Stimulated activated CD4-positive, alpha-beta T cell treated with anti-CD3 and anti-CD28 coated beads, Interleukin-4, amount 100 ng/mL, for 48 hours (primary cell): ENCODE data around the gene COG7.
"Not testable (repeated sequence)": the region's sequence is repeated elsewhere in the genome, so short reads cannot be mapped to it uniquely, and the experiment has no call there.

ENCODE experiments used
- DNase-seq, 2 donors: peaks; one replicate each; pipeline ENCODE4 v3.0.0-alpha.2; 2020; ENCODE audit warnings: low read depth in 2 of 2

COG7 gene

DNA sequence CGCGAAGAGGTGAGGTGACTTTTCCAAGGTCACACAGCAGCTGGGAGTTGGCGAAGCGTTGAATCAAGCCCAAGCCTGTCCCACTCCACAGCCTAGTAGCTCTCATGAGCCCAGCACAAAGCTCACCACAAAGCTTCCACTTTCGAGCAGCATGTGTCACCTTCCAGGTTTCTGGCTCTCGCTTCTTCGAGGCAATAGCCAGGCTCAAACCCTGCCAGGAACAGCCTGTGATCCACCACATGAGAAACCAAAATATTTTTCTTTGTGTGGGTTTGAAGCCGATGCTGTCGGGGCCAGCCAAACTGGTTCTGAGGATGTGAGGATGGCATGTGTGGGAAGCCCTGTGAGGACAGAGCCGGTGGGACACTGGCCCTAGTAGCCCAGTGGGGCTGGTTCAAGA lies 68.1 kb downstream of the COG7 start:
- DNase-seq: no peak

DNA sequence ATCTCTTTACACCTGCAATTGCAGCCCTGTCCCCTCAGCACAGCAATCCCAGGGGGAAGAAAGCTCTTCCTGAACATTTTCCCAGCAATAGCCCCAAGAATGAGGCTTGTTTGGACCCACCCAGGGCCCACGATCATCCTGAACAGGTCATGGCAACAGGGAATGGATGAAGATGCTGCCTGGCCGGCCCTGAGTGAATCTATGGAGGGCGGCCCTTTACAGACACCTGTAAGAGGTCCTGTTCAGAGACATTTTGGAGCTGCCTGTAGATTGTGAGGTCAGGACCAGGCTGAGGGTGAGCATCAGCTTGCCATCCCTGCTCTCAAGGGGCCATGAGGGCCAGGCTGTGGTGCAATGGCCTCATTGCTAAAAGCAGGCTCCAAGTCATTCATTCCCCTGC lies 69.1 kb downstream of the COG7 start:
- no peak for DNase-seq

DNA sequence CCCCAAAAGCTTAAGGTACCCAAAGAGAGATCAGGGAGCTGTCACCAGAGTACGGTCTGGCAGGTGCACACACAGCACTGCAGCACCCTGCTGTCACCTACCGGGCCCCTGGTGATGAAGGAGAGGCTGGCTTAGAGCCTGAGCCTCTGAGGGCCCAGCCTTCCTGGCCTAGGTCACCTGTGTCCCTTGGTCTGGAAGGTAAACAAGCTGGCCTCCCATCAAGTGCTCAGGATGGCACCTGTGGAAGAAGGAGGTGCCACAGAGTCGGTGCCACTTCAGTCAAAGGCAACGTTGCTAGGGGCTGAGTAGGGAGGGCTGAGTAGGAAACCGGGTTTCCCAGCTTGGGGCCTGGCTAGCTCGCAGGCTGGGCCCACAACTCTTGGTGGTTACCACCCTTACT lies 70.7 kb downstream of the COG7 start:
- no peak for DNase-seq

DNA sequence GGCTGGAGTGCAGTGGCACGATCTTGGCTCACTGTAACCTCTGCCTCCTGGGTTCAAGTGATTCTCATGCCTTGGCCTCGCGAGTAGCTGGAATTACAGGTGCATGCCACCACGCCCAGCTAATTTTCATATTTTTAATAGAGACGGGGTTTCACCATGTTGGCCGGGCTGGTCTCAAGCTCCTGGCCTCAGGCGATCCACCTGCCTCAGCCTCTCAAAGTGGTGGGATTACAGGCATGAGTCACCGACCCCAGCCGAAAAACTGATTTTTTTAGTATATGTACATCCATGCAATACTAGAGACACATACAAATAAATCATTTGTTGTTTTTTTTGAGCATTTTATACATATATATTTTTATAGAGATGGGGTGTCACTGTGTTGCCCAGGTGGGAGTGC lies 71.3 kb downstream of the COG7 start:
- DNase-seq: not testable (repeated sequence)

DNA sequence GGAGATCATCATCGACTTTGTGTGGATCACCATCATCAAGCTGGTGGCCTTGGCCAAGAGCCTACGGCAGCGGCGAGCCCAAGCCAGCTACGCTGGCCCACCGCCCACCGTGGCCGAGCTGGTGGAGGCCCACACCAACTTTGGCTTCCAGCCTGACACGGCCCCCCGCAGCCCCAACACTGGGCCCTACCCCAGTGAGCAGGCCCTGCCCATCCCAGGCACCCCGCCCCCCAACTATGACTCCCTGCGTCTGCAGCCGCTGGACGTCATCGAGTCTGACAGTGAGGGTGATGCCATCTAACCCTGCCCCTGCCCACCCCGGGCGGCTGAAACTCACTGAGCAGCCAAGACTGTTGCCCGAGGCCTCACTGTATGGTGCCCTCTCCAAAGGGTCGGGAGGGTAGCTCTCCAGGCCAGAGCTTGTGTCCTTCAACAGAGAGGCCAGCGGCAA lies 72.5 kb downstream of the COG7 start:
- DNase-seq: no peak

DNA sequence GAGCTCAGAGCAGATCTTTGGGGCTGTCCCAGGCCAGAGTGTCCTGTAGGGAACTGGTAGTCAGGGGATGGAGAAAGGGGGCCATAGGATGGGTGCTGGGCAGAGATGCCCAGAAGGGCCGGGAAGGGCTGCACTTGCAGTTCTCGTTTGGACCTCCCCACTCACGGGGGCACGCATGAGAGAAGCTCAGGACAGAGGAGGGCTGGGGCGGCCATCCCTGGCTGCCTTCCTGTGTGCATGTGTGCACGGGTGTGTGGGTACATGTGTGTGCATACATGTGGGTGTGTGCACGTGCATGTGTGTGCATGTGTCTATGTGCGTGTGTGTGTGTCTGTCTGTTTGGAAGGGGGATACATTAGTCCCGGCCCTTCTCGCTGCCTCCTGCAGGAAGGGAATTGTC lies 73.3 kb downstream of the COG7 start:
- DNase-seq: no peak

- no peak for DNase-seq
Observed at GRCh38 chr16:23378921-23379320, 74.1 kb downstream of the COG7 start.

DNA sequence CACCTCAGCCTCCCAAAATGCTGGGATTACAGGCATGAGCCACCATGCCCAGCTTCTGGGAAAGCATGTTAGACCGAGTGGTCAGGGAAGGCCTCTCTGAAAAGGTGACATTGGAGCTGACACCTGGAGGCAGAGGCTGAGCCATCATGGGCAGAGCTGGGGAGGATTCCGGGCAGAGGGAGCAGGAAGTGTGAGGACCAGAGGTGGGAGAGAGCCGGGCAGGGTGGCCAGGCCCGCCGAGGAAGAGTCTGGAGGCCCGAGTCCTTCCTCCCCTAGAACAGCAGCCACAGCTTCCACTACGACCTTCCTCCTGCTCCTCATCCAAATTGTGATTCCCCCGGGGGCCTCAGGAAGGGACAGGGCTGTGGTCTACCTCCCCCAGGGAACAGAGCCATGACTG lies 74.7 kb downstream of the COG7 start:
- no peak for DNase-seq

GRCh38 chr16:23377071-23377931 lies 75.7 kb downstream of the COG7 start:
- DNase-seq: no peak

- no peak for DNase-seq
Observed at GRCh38 chr16:23375643-23376042, 77.3 kb downstream of the COG7 start.

- no peak for DNase-seq
Observed at GRCh38 chr16:23374721-23375510, 78.1 kb downstream of the COG7 start.

GRCh38 chr16:23373436-23374219 lies 79.4 kb downstream of the COG7 start:
- no peak for DNase-seq

- no peak for DNase-seq
Observed at GRCh38 chr16:23371368-23371767, 81.6 kb downstream of the COG7 start.

DNA sequence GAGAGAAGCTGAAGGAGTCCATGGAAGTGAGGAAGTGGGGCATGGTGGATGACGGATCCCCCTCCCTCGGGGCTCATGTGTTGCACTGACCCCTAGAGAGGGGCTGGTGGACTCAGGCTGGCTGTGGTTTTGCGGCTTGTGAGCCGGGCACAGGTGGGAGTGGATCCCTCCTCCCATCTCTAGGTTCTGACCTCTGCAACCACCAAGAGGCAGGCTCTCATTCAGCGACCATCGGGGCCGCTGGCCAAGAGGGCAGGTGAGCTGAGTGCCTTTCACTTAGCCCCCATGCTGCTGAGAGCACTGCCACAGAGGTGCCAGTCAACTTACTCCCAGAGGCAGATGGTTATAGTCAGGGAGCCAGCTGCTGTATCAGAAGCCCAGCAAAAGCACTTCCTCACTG lies 83.6 kb downstream of the COG7 start:
- no peak for DNase-seq

GRCh38 chr16:23368469-23368868 lies 84.5 kb downstream of the COG7 start:
- no peak for DNase-seq

DNA sequence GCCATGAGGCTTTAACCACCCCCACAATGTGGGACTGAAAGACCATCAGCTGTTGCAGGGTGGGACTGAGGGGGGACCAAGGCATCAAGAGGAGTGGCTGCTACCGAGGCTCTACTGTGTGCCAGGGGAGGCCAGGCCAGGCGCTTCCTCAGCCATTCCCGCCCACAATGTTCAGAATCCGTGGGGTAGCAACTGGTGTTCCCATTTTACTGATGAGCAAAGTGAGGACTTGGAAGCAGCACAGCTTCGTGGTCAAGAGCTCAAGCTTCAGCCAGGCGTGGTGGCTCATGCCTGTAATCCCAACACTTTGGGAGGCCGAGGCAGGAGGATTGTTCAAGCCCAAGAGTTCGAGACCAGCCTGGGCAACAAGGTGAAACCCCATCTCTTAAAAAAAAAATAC lies 85.0 kb downstream of the COG7 start:
- DNase-seq: no peak

GRCh38 chr16:23367564-23367963 lies 85.4 kb downstream of the COG7 start:
- DNase-seq: no peak

DNA sequence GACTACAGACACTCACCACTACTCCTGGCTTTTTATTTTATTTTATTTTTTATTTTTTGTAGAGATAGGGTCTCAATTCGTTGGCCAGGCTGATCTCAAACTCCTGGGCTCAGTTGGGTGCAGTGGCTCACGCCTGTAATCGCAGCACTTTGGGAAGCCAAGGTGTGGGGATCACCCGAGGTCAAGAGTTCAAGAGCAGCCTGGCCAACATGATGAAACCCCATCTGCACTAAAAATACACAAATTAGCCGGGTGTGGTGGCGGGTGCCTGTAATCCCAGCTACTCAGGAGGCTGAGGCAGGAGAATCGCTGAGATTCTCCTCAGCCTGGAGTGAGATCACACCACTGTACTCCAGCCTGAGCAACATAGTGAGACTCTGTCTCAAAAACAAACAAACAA lies 86.6 kb downstream of the COG7 start:
- DNase-seq: not testable (repeated sequence)

DNA sequence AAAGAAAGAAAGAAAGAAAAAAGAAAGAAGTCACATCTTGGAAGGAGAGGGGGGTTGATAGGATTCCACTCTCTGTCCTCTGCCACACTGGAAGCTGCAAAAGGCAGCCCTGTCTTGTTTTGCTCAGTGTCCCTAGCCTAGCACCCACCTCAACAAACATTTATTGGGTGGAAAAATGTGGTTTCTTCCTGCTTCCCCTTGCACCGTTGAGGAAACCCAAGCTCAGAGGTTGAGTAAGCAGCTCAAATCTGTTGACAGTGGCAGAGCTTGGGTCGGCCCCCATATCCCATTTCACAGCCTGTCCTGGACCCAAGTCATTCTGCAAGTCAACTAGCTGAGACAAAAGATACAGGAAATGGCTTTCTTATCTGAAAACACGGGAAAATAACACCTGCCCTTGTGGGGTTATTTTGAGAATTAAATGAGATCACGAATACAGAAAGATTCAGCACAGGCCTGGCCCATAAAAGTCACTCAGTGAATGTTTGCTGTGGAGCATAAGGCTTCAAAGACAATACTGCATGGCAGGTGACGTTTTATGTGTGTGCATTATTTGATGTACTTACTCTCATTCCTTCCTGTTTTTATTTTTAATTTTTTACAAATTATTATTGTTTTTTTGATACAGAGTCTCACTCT lies 87.3 kb downstream of the COG7 start:
- no peak for DNase-seq

- no peak for DNase-seq
Observed at GRCh38 chr16:23362460-23363317, 90.3 kb downstream of the COG7 start.
